ENCODE measurements around the gene DISP3.

GRCh38 chr1:11505591-11506538 is 26.9 kb downstream of the DISP3 start:
- no peak for TF ChIP-seq CTCF (IDR thresholded peaks at IDR 0.05)
- TF ChIP-seq POLR2A (IDR thresholded peaks at IDR 0.05) = no peak
